HAP-1 (cell line): Measurements from ENCODE around the gene OSBPL8.

Experiments
- DNase-seq, 2 experiments: peaks; one replicate each; pipeline ENCODE4 v3.0.0-alpha.2; 2016 to 2020; ENCODE audit warnings: low spot score in 2 of 2
- H3K27me3 ChIP-seq: fragments of 250-450 bp; sonication (Bioruptor Pico); 2 replicates; pipeline ENCODE4 v1.5.1; 2020; ENCODE audit warnings: low read depth, mild to moderate bottlenecking, moderate library complexity
- H3K36me3 ChIP-seq: fragments of 250-450 bp; sonication (Bioruptor Pico); replicated peaks from 2 replicates; pipeline ENCODE4 v1.5.1; 2020; ENCODE audit warnings: mild to moderate bottlenecking
- H3K4me1 ChIP-seq: fragments of 250-450 bp; sonication (Bioruptor Pico); 2 replicates; pipeline ENCODE4 v1.5.1; 2020; ENCODE audit warnings: mild to moderate bottlenecking
- H3K4me3 ChIP-seq: fragments of 250-450 bp; sonication (Bioruptor Pico); 2 replicates; pipeline ENCODE4 v1.5.1; 2020; ENCODE audit warnings: mild to moderate bottlenecking, moderate library complexity
- H3K9me3 ChIP-seq: fragments of 250-450 bp; sonication (Bioruptor Pico); 2 replicates; pipeline ENCODE4 v1.5.1; 2020; ENCODE audit warnings: mild to moderate bottlenecking, moderate library complexity
- in situ Hi-C: fragments of 300-500 bp; cut with MboI; formaldehyde crosslinking; loops from 3 replicates; pipeline ENCODE4 v1.14.3; 2020; ENCODE audit warnings: low sequenced_read_pairs, inconsistent platforms, mixed read lengths

Gene OSBPL8

GRCh38 chr12:76548222-76548837 lies 11.2 kb downstream of the OSBPL8 start:
- Histone ChIP-seq H3K9me3 (no peaks in the 10 kb centered on the region), H3K4me1 (peaks cover 60% of the 10 kb centered on the region), H3K36me3 (no peaks in the 10 kb centered on the region), H3K27me3 (no peaks in the 10 kb centered on the region), H3K4me3 (no peak overlapping the region)
- in situ Hi-C loops = no loop called here
- peak; percentile 14 to 50 for DNase-seq

GRCh38 chr12:76547526-76547925 lies 12.0 kb downstream of the OSBPL8 start:
- no peak overlapping the region for H3K4me3 ChIP-seq
- in situ Hi-C loops = no loop called here

GRCh38 chr12:76546889-76547288 lies 12.7 kb downstream of the OSBPL8 start:
- H3K4me3 ChIP-seq = no peak overlapping the region
- H3K4me1 ChIP-seq = peaks cover 60% of the 10 kb centered on the region
- no peaks in the 10 kb centered on the region for H3K27me3 ChIP-seq
- in situ Hi-C loops = no loop called here
- no peaks in the 10 kb centered on the region for H3K9me3 ChIP-seq
- DNase-seq = peak in 1 of 2 experiments; percentile 90
- no peaks in the 10 kb centered on the region for H3K36me3 ChIP-seq

More at GRCh38 chr12:76547526-76547925, 12.0 kb downstream of the OSBPL8 start:
- peak in 1 of 2 experiments; percentile 72 for DNase-seq
- Histone ChIP-seq H3K36me3 (no peaks in the 10 kb centered on the region), H3K9me3 (no peaks in the 10 kb centered on the region), H3K27me3 (no peaks in the 10 kb centered on the region), H3K4me1 (peaks cover 60% of the 10 kb centered on the region)

GRCh38 chr12:76545486-76545885 lies 14.1 kb downstream of the OSBPL8 start:
- no peak for DNase-seq
- no peaks in the 10 kb centered on the region for H3K9me3 ChIP-seq
- in situ Hi-C loops = no loop called here
- no peaks in the 10 kb centered on the region for H3K36me3 ChIP-seq
- no peaks in the 10 kb centered on the region for H3K27me3 ChIP-seq
- peaks cover 54% of the 10 kb centered on the region for H3K4me1 ChIP-seq
- no peak overlapping the region for H3K4me3 ChIP-seq

- Histone ChIP-seq H3K27me3 (no peaks in the 10 kb centered on the region), H3K4me3 (no peak overlapping the region), H3K4me1 (peaks cover 54% of the 10 kb centered on the region), H3K36me3 (no peaks in the 10 kb centered on the region), H3K9me3 (no peaks in the 10 kb centered on the region)
- in situ Hi-C loops = no loop called here
- no peak for DNase-seq
Observed at GRCh38 chr12:76544601-76545261, 14.8 kb downstream of the OSBPL8 start.

GRCh38 chr12:76543813-76544347 lies 15.7 kb downstream of the OSBPL8 start:
- no peak overlapping the region for H3K4me3 ChIP-seq
- no peaks in the 10 kb centered on the region for H3K27me3 ChIP-seq
- DNase-seq = peak in 1 of 2 experiments; percentile 56
- no peaks in the 10 kb centered on the region for H3K9me3 ChIP-seq
- in situ Hi-C loops = no loop called here
- H3K4me1 ChIP-seq = peaks cover 46% of the 10 kb centered on the region
- H3K36me3 ChIP-seq = no peaks in the 10 kb centered on the region

- Histone ChIP-seq H3K36me3 (no peaks in the 10 kb centered on the region), H3K4me3 (no peak overlapping the region), H3K4me1 (peaks cover 37% of the 10 kb centered on the region), H3K9me3 (no peaks in the 10 kb centered on the region), H3K27me3 (no peaks in the 10 kb centered on the region)
- in situ Hi-C loops = no loop called here
- no peak for DNase-seq
Observed at GRCh38 chr12:76542908-76543307, 16.7 kb downstream of the OSBPL8 start.

GRCh38 chr12:76539727-76540126 lies 19.8 kb downstream of the OSBPL8 start:
- no peak overlapping the region for H3K4me3 ChIP-seq
- no peaks in the 10 kb centered on the region for H3K27me3 ChIP-seq
- no peak for DNase-seq
- H3K4me1 ChIP-seq = peaks cover 13% of the 10 kb centered on the region
- in situ Hi-C loops = no loop called here
- no peaks in the 10 kb centered on the region for H3K36me3 ChIP-seq
- no peaks in the 10 kb centered on the region for H3K9me3 ChIP-seq

- H3K36me3 ChIP-seq = no peaks in the 10 kb centered on the region
- DNase-seq = no peak
- no peaks in the 10 kb centered on the region for H3K4me1 ChIP-seq
- H3K4me3 ChIP-seq = no peak overlapping the region
- in situ Hi-C loops = no loop called here
- H3K27me3 ChIP-seq = no peaks in the 10 kb centered on the region
- H3K9me3 ChIP-seq = no peaks in the 10 kb centered on the region
Observed at GRCh38 chr12:76537923-76538322, 21.6 kb downstream of the OSBPL8 start.

GRCh38 chr12:76536546-76536945 lies 23.0 kb downstream of the OSBPL8 start:
- H3K4me3 ChIP-seq = no peak overlapping the region
- no peaks in the 10 kb centered on the region for H3K27me3 ChIP-seq
- in situ Hi-C loops = no loop called here
- H3K36me3 ChIP-seq = no peaks in the 10 kb centered on the region
- H3K9me3 ChIP-seq = no peaks in the 10 kb centered on the region
- H3K4me1 ChIP-seq = no peaks in the 10 kb centered on the region
- DNase-seq = no peak

- DNase-seq = no peak
- no peaks in the 10 kb centered on the region for H3K36me3 ChIP-seq
- no peaks in the 10 kb centered on the region for H3K27me3 ChIP-seq
- no peaks in the 10 kb centered on the region for H3K9me3 ChIP-seq
- peaks cover 8% of the 10 kb centered on the region for H3K4me1 ChIP-seq
- H3K4me3 ChIP-seq = no peak overlapping the region
- in situ Hi-C loops = no loop called here
Observed at GRCh38 chr12:76535170-76535569, 24.4 kb downstream of the OSBPL8 start.

- H3K27me3 ChIP-seq = no peaks in the 10 kb centered on the region
- DNase-seq = no peak
- peaks cover 8% of the 10 kb centered on the region for H3K4me1 ChIP-seq
- in situ Hi-C loops = no loop called here
- no peaks in the 10 kb centered on the region for H3K9me3 ChIP-seq
- no peaks in the 10 kb centered on the region for H3K36me3 ChIP-seq
- no peak overlapping the region for H3K4me3 ChIP-seq
Observed at GRCh38 chr12:76533331-76533730, 26.2 kb downstream of the OSBPL8 start.

- no peak overlapping the region for H3K4me3 ChIP-seq
- no peaks in the 10 kb centered on the region for H3K36me3 ChIP-seq
- no peaks in the 10 kb centered on the region for H3K9me3 ChIP-seq
- no peak for DNase-seq
- H3K4me1 ChIP-seq = peaks cover 8% of the 10 kb centered on the region
- in situ Hi-C loops = no loop called here
- H3K27me3 ChIP-seq = no peaks in the 10 kb centered on the region
Observed at GRCh38 chr12:76532520-76532919, 27.1 kb downstream of the OSBPL8 start.

- Histone ChIP-seq H3K4me3 (no peak overlapping the region), H3K27me3 (no peaks in the 10 kb centered on the region), H3K9me3 (no peaks in the 10 kb centered on the region), H3K4me1 (peaks cover 8% of the 10 kb centered on the region), H3K36me3 (no peaks in the 10 kb centered on the region)
- DNase-seq = peak in 1 of 2 experiments; percentile 51
- in situ Hi-C loops = no loop called here
Observed at GRCh38 chr12:76531056-76531455, 28.5 kb downstream of the OSBPL8 start.
